Neural progenitor cell (in vitro differentiated cells): Measurements from ENCODE around the gene TMEM139. TPM values are rescaled to one million over a fixed set of nuclear protein-coding genes. Genes with fewer than 3 reads are reported as not detected.

Source experiments
- DNase-seq: peaks from one replicate; pipeline ENCODE4 v3.0.0-alpha.2; 2016; ENCODE audit warnings: low spot score
- H2AFZ ChIP-seq: fragments of 200-600 bp; sonication (generic); replicated peaks from 2 replicates; pipeline ENCODE4 v1.6.1; 2016; ENCODE audit warnings: antibody characterized with exemption
- H3F3A ChIP-seq: fragments of 200-600 bp; sonication (generic); 2 replicates; pipeline ENCODE4 v1.6.1; 2016; ENCODE audit warnings: antibody characterized with exemption, low read depth
- H3K27ac ChIP-seq: fragments of 200-600 bp; sonication (generic); 2 replicates; pipeline ENCODE4 v1.5.1; 2016; ENCODE audit warnings: mild to moderate bottlenecking
- H3K27me3 ChIP-seq: fragments of 200-600 bp; sonication (generic); 2 replicates; pipeline ENCODE4 v1.6.1; 2016; ENCODE audit warnings: mild to moderate bottlenecking, moderate library complexity
- H3K36me3 ChIP-seq: fragments of 200-600 bp; sonication (generic); 2 replicates; pipeline ENCODE4 v1.5.1; 2016
- H3K4me1 ChIP-seq: fragments of 200-600 bp; sonication (generic); 2 replicates; pipeline ENCODE4 v1.6.1; 2016; ENCODE audit warnings: mixed run types
- H3K4me2 ChIP-seq: fragments of 200-600 bp; sonication (generic); 2 replicates; pipeline ENCODE4 v1.6.1; 2016
- H3K4me3 ChIP-seq: fragments of 200-600 bp; sonication (generic); 2 replicates; pipeline ENCODE4 v1.5.1; 2016
- H3K79me2 ChIP-seq: fragments of 200-600 bp; sonication (generic); 2 replicates; pipeline ENCODE4 v1.6.1; 2016; ENCODE audit warnings: low read depth
- H3K9ac ChIP-seq: fragments of 200-600 bp; sonication (generic); 2 replicates; pipeline ENCODE4 v1.6.1; 2016
- H3K9me3 ChIP-seq: fragments of 200-600 bp; sonication (generic); 2 replicates; pipeline ENCODE4 v1.5.1; 2016; ENCODE audit warnings: low read depth
- H4K20me1 ChIP-seq: fragments of 200-600 bp; sonication (generic); 2 replicates; pipeline ENCODE4 v1.6.1; 2016; ENCODE audit warnings: low read depth
- H3K27ac Mint-ChIP-seq: 3 replicates; pipeline ENCODE4 v1.8.0; 2021; ENCODE audit warnings: mixed read lengths
- H3K27me3 Mint-ChIP-seq: 2 replicates; pipeline ENCODE4 v1.8.0; 2022; ENCODE audit warnings: low read depth, mild to moderate bottlenecking, inconsistent platforms, moderate library complexity, mixed read lengths; ENCODE audit not compliant: insufficient read depth
- H3K36me3 Mint-ChIP-seq: 3 replicates; pipeline ENCODE4 v1.8.0; 2021; ENCODE audit warnings: mixed read lengths
- H3K4me1 Mint-ChIP-seq: 3 replicates; pipeline ENCODE4 v1.8.0; 2021; ENCODE audit warnings: mixed read lengths
- H3K4me3 Mint-ChIP-seq: 3 replicates; pipeline ENCODE4 v1.8.0; 2021; ENCODE audit warnings: mild to moderate bottlenecking, moderate library complexity, mixed read lengths
- H3K9me3 Mint-ChIP-seq: 3 replicates; pipeline ENCODE4 v1.8.0; 2020; ENCODE audit warnings: mixed read lengths
- CTCF ChIP-seq: fragments of 200-600 bp; sonication (generic); IDR thresholded peaks from 2 replicates; pipeline ENCODE4 v1.5.1; 2017; ENCODE audit warnings: antibody characterized with exemption, mild to moderate bottlenecking
- EZH2 ChIP-seq: fragments of 200-600 bp; sonication (generic); IDR thresholded peaks from 2 replicates; pipeline ENCODE4 v1.6.1; 2017; ENCODE audit warnings: antibody characterized with exemption, mild to moderate bottlenecking, moderate library complexity
- EZH2phosphoT487 ChIP-seq: fragments of 200-600 bp; sonication (generic); IDR thresholded peaks from 2 replicates; pipeline ENCODE4 v1.6.1; 2017; ENCODE audit warnings: antibody characterized with exemption
- total RNA-seq: library from RNA; depleted of rRNA; stranded (reverse); fragments of >200 nt; gene quantifications from 2 replicates; pipeline ENCODE4 v1.2.3, GENCODE V29; 2015; ENCODE audit warnings: low replicate concordance

Gene TMEM139
- total RNA-seq, 1 donor from 2014 or later, result 0.94 TPM

GRCh38 chr7:143265017-143265693 lies 19.6 kb upstream of the TMEM139 start:
- peaks cover 4% of the 10 kb centered on the region for H3K9me3 Mint-ChIP-seq
- no peaks in the 10 kb centered on the region for H4K20me1 ChIP-seq
- H3K4me1 ChIP-seq, result no peaks in the 10 kb centered on the region
- H3K27me3 ChIP-seq, result no peaks in the 10 kb centered on the region
- H3K36me3 Mint-ChIP-seq, result peaks cover 9% of the 10 kb centered on the region
- H3K4me1 Mint-ChIP-seq, result peaks cover 10% of the 10 kb centered on the region
- H3K9ac ChIP-seq, result no peak overlapping the region
- no peaks in the 10 kb centered on the region for H3K36me3 ChIP-seq
- TF ChIP-seq EZH2, result no peak
- TF ChIP-seq EZH2phosphoT487, result no peak
- no peak for TF ChIP-seq CTCF
- H3K27me3 Mint-ChIP-seq, result peaks cover 3% of the 10 kb centered on the region
- H3K27ac Mint-ChIP-seq, result no peak overlapping the region
- H3K4me3 ChIP-seq, result no peak overlapping the region
- no peaks in the 10 kb centered on the region for H3K9me3 ChIP-seq
- no peak overlapping the region for H3K4me2 ChIP-seq
- H3F3A ChIP-seq, result peaks cover 4% of the 10 kb centered on the region
- H3K79me2 ChIP-seq, result no peaks in the 10 kb centered on the region
- H3K27ac ChIP-seq, result no peak overlapping the region
- no peak overlapping the region for H2AFZ ChIP-seq
- DNase-seq, result no peak
- no peak overlapping the region for H3K4me3 Mint-ChIP-seq

- Histone ChIP-seq H3K36me3 (no peaks in the 10 kb centered on the region), H3K9ac (no peak overlapping the region), H3K4me1 (no peaks in the 10 kb centered on the region), H3K9me3 (no peaks in the 10 kb centered on the region), H2AFZ (no peak overlapping the region), H4K20me1 (no peaks in the 10 kb centered on the region), H3K27ac (no peak overlapping the region), H3K79me2 (no peaks in the 10 kb centered on the region), H3F3A (no peaks in the 10 kb centered on the region), H3K4me3 (no peak overlapping the region), H3K4me2 (no peak overlapping the region), H3K27me3 (no peaks in the 10 kb centered on the region)
- Mint-ChIP-seq H3K4me1 (peaks cover 2% of the 10 kb centered on the region), H3K9me3 (no peaks in the 10 kb centered on the region), H3K36me3 (peaks cover 7% of the 10 kb centered on the region), H3K4me3 (no peak overlapping the region), H3K27me3 (peaks cover 3% of the 10 kb centered on the region), H3K27ac (no peak overlapping the region)
- no peak for DNase-seq
- TF ChIP-seq EZH2 (no peak), EZH2phosphoT487 (no peak), CTCF (no peak)
Observed at GRCh38 chr7:143269251-143269650, 15.5 kb upstream of the TMEM139 start.

GRCh38 chr7:143271240-143271639 lies 13.5 kb upstream of the TMEM139 start:
- no peak overlapping the region for H3K27ac ChIP-seq
- no peaks in the 10 kb centered on the region for H3K79me2 ChIP-seq
- Mint-ChIP-seq H3K9me3 (no peaks in the 10 kb centered on the region), H3K27me3 (peaks cover 3% of the 10 kb centered on the region), H3K4me3 (no peak overlapping the region), H3K27ac (no peak overlapping the region), H3K36me3 (peaks cover 3% of the 10 kb centered on the region), H3K4me1 (no peaks in the 10 kb centered on the region)
- TF ChIP-seq CTCF (no peak), EZH2 (no peak), EZH2phosphoT487 (no peak)
- no peaks in the 10 kb centered on the region for H3K4me1 ChIP-seq
- no peaks in the 10 kb centered on the region for H4K20me1 ChIP-seq
- H3K9me3 ChIP-seq, result no peaks in the 10 kb centered on the region
- no peak overlapping the region for H2AFZ ChIP-seq
- no peaks in the 10 kb centered on the region for H3K27me3 ChIP-seq
- H3F3A ChIP-seq, result no peaks in the 10 kb centered on the region
- no peak overlapping the region for H3K4me2 ChIP-seq
- no peaks in the 10 kb centered on the region for H3K36me3 ChIP-seq
- DNase-seq, result no peak
- H3K9ac ChIP-seq, result no peak overlapping the region
- H3K4me3 ChIP-seq, result no peak overlapping the region
